Right ventricle myocardium inferior (tissue), 1 donor: ENCODE results near the gene WASHC1. TPM values are rescaled to one million over a fixed set of nuclear protein-coding genes. Genes with fewer than 3 reads are reported as not detected.
"Not testable (repeated sequence)": the region's sequence is repeated elsewhere in the genome, so short reads cannot be mapped to it uniquely, and the experiment has no call there.

ENCODE experiments used
- ATAC-seq: fragments of 200-7000 bp; cut with Tn5 transposase; one replicate; pipeline ENCODE4 v1.9.1; 2020; ENCODE audit warnings: mild to moderate bottlenecking, moderate library complexity
- DNase-seq: peaks from one replicate; pipeline ENCODE4 v3.0.0; 2021; ENCODE audit errors: missing footprints
- intact Hi-C: fragments of 100-400 bp; cut with DNase I; formaldehyde crosslinking; loops from one replicate; pipeline ENCODE4 v1.11.0; 2022
- long read RNA-seq: library from polyadenylated mRNA; unstranded; transcript quantifications from one replicate; pipeline ENCODE4 v2.0.0, GENCODE V29; 2021
- total RNA-seq: library from RNA; stranded (reverse); fragmentation: NEBNext Ultra II Directional; extraction: Animal tissue kit (Norgen Biotek cat#: 25700); gene quantifications from one replicate; pipeline ENCODE4 v1.2.1, GENCODE V29; 2021
- donor health status: DM: no; HTN: yes; CAD: no; lungs with severe emphysema.

Gene WASHC1, protein sequence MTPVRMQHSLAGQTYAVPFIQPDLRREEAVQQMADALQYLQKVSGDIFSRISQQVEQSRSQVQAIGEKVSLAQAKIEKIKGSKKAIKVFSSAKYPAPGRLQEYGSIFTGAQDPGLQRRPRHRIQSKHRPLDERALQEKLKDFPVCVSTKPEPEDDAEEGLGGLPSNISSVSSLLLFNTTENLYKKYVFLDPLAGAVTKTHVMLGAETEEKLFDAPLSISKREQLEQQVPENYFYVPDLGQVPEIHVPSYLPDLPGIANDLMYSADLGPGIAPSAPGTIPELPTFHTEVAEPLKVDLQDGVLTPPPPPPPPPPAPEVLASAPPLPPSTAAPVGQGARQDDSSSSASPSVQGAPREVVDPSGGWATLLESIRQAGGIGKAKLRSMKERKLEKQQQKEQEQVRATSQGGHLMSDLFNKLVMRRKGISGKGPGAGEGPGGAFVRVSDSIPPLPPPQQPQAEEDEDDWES
- total RNA-seq, result 13.4 TPM
- long read RNA-seq, partial matches to known transcripts, result 1 of 6 reads
- long read RNA-seq, other reads (novel, unspliced or antisense), result 5 of 6 reads

DNA sequence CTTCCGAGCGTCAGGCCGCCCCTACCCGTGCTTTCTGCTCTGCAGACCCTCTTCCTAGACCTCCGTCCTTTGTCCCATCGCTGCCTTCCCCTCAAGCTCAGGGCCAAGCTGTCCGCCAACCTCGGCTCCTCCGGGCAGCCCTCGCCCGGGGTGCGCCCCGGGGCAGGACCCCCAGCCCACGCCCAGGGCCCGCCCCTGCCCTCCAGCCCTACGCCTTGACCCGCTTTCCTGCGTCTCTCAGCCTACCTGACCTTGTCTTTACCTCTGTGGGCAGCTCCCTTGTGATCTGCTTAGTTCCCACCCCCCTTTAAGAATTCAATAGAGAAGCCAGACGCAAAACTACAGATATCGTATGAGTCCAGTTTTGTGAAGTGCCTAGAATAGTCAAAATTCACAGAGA, at the start of gene WASHC1:
TSS of gene WASHC1 (minus strand) at position 101 of the 400 bp plus-strand sequence. CDS start 4,457 bp downstream, outside the sequence.
- ATAC-seq, DNase-seq, intact Hi-C loops: not testable (repeated sequence)

DNA sequence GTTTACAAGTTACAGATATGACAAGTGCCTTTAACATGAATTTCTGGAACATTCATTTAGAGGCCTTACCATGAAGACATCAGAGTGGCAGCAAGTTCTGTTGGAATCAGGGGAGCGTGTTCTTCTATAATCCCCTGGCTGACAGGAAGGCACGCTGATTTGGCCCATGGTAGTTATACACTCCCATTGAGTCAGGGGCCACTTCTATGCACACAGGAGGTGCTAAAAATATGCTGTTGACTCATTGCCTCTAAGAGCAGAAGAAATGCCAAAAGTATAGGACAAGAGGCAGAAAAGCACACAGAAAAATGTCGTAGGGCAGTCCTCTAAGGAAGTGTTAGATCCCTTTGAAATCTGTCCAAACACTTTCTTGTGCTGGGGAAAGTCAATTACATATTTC, 49.1 kb upstream of the WASHC1 start:
- DNase-seq, intact Hi-C loops, ATAC-seq: not testable (repeated sequence)

GRCh38 chr9:76389-76788, 47.1 kb upstream of the WASHC1 start:
- DNase-seq, ATAC-seq, intact Hi-C loops: not testable (repeated sequence)

- intact Hi-C loops, ATAC-seq: not testable (repeated sequence)
- DNase-seq, result peak; percentile 58
Observed at GRCh38 chr9:73900-74525, 44.8 kb upstream of the WASHC1 start.

- DNase-seq, result peak; percentile 61
- ATAC-seq, result peak; percentile 65
- intact Hi-C loops, result not testable (repeated sequence)
Observed at GRCh38 chr9:73076-73899, 44.0 kb upstream of the WASHC1 start.

- intact Hi-C loops, DNase-seq: not testable (repeated sequence)
- ATAC-seq, result peak; percentile 54
Observed at GRCh38 chr9:63031-63629, 33.9 kb upstream of the WASHC1 start.

DNA sequence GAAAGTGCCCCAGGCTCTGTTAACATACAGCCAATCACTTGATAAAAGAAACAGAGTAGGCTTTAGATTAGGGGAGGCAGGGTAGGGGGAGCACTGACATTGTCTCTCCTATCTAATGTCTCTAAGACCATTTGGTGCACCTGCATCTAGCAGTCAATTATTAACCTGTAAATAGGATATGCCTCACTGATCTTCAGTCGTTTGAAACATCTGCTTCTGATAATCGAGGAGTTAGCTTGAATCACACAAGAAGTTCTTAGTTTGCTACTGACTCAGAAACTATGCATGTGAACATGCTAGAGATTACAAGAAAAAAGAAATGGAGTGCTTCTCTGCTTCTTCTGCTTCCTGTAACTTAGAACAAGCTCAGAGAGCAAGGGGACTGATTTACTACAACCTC, 23.4 kb upstream of the WASHC1 start:
- ATAC-seq, DNase-seq, intact Hi-C loops: not testable (repeated sequence)

GRCh38 chr9:48190-48842, 19.1 kb upstream of the WASHC1 start:
- ATAC-seq, intact Hi-C loops, DNase-seq: not testable (repeated sequence)

DNA sequence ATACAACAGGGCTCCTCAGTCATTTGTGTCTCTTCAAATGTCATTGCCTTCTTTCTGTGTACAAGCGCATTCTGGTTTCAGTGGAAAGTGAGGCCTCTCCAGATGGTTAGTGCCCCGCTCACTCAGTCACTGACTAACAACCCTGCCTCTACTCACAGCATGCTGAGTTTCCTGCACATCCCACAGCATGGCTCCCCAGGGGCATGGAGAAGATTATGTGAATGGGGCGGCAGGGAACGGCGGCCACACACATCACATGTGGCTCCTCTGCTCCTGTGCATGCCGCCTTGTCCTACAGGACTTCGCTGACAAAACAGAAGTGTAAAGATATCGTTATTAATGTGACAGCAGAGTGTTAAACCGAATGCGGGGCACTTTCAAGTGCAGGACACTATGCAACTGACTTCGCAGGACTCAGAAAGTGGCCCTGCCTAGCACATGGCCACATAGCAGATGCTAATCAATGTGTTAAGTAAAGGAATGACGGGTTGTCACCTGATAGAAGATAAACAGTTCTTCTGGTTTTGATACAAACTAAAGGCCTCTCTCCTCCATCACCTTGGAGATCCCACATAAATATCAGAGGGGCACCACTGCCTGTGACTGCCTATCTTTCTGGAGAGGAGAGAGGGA, 17.5 kb upstream of the WASHC1 start:
- DNase-seq, intact Hi-C loops: not testable (repeated sequence)
- peak; percentile 37 for ATAC-seq

GRCh38 chr9:46164-46563, 16.9 kb upstream of the WASHC1 start:
- DNase-seq, ATAC-seq, intact Hi-C loops: not testable (repeated sequence)

GRCh38 chr9:45180-45878, 16.1 kb upstream of the WASHC1 start:
- DNase-seq, intact Hi-C loops, ATAC-seq: not testable (repeated sequence)

DNA sequence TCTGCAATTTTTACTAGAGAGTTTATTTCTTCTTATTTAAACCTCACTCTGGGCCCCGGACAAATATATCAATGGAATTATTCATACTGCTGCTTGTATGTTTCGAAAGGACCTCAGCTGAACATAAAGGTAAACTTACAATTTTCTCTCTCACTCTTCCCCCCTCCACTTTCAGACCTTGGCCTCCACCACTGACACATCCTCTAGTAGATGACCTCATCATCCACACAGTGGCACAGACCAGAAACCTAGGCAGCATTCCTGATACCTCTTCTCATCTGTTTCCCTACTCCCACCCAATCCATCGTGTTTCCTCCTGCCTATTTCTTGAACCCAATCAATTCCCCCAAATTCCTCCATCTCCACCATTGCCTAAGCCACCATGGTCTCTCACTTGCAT, 15.2 kb upstream of the WASHC1 start:
- DNase-seq, ATAC-seq, intact Hi-C loops: not testable (repeated sequence)

- ATAC-seq, DNase-seq, intact Hi-C loops: not testable (repeated sequence)
Observed at GRCh38 chr9:43636-44035, 14.4 kb upstream of the WASHC1 start.

DNA sequence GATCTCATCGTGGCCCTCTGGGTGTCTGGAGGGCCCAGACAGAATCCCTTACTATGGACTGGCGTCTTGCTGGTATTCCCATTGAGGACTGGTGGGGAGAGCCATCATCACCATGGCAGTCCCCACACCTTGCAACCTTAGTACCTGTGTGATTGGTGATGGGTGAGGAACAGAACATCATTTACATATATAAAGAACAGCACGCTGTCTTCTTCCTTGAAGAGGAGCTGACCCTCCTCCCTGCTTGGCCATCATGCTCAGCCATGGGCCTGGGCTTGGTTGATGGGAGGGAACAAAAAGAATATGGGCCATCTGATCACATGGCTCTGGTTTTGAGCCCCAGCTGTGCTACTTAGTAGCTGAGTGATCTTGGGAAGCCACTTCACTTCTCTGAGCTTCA, 13.9 kb upstream of the WASHC1 start:
- DNase-seq, intact Hi-C loops, ATAC-seq: not testable (repeated sequence)

- intact Hi-C loops, DNase-seq, ATAC-seq: not testable (repeated sequence)
Observed at GRCh38 chr9:41819-42218, 12.6 kb upstream of the WASHC1 start.

- DNase-seq (peak; percentile 58), ATAC-seq (peak; percentile 54)
- intact Hi-C loops, result not testable (repeated sequence)
Observed at GRCh38 chr9:41261-41676, 12.0 kb upstream of the WASHC1 start.

GRCh38 chr9:32308-32707, 3.1 kb upstream of the WASHC1 start:
- intact Hi-C loops, ATAC-seq, DNase-seq: not testable (repeated sequence)
